ENCODE data around the gene ZRSR2.
A peak's percentile ranks its signal among the peaks of the same experiment; 100 is the strongest.
"Not testable (repeated sequence)": the region's sequence is repeated elsewhere in the genome, so short reads cannot be mapped to it uniquely, and the experiment has no call there.

The ZRSR2 gene

GRCh38 chrX:15808254-15808653 lies 18.0 kb downstream of the ZRSR2 start:
- DNase-seq, result no peak

- no peak for DNase-seq
These were observed 22.1 kb downstream of the ZRSR2 start for GRCh38 chrX:15812192-15812938.

GRCh38 chrX:15813416-15813815 lies 23.1 kb downstream of the ZRSR2 start:
- DNase-seq, result no peak

- DNase-seq, result no peak
These were observed 24.6 kb downstream of the ZRSR2 start for GRCh38 chrX:15814771-15815365.

- DNase-seq, result no peak
These were observed 25.6 kb downstream of the ZRSR2 start for GRCh38 chrX:15815779-15816437.

GRCh38 chrX:15816438-15816809 lies 26.1 kb downstream of the ZRSR2 start:
- no peak for DNase-seq

- DNase-seq, result peak; percentile 7
These were observed 26.6 kb downstream of the ZRSR2 start for GRCh38 chrX:15816886-15817285.

GRCh38 chrX:15820106-15821073 lies 30.1 kb downstream of the ZRSR2 start:
- no peak for DNase-seq

- DNase-seq, result no peak
These were observed 32.6 kb downstream of the ZRSR2 start for GRCh38 chrX:15822922-15823321.

- no peak for DNase-seq
These were observed 35.7 kb downstream of the ZRSR2 start for GRCh38 chrX:15825936-15826335.

- no peak for DNase-seq
These were observed 38.9 kb downstream of the ZRSR2 start for GRCh38 chrX:15829217-15829616.

GRCh38 chrX:15831347-15831746 lies 41.1 kb downstream of the ZRSR2 start:
- DNase-seq, result not testable (repeated sequence)

GRCh38 chrX:15834053-15834452 lies 43.8 kb downstream of the ZRSR2 start:
- DNase-seq, result no peak

GRCh38 chrX:15834827-15835595 lies 44.7 kb downstream of the ZRSR2 start:
- DNase-seq, result no peak

GRCh38 chrX:15838017-15838416 lies 47.7 kb downstream of the ZRSR2 start:
- DNase-seq, result no peak

GRCh38 chrX:15841853-15842516 lies 51.7 kb downstream of the ZRSR2 start:
- no peak for DNase-seq

GRCh38 chrX:15843960-15844359 lies 53.7 kb downstream of the ZRSR2 start:
- DNase-seq, result no peak

GRCh38 chrX:15848576-15848975 lies 58.3 kb downstream of the ZRSR2 start:
- DNase-seq, result no peak

GRCh38 chrX:15849555-15849954 lies 59.3 kb downstream of the ZRSR2 start:
- no peak for DNase-seq

- DNase-seq, result no peak
These were observed 63.3 kb downstream of the ZRSR2 start for GRCh38 chrX:15853586-15854079.

- peak; percentile 21 for DNase-seq
These were observed 63.9 kb downstream of the ZRSR2 start for GRCh38 chrX:15854080-15854655.
